Fibroblast of peridontal ligament (primary cell): ENCODE data around the gene PHF10.
"Not testable (repeated sequence)": the region's sequence is repeated elsewhere in the genome, so short reads cannot be mapped to it uniquely, and the experiment has no call there.

Source experiments
- DNase-seq: peaks from one replicate; pipeline ENCODE4 v3.0.0-alpha.2; 2010; ENCODE audit errors: extremely low read depth

The PHF10 gene

DNA sequence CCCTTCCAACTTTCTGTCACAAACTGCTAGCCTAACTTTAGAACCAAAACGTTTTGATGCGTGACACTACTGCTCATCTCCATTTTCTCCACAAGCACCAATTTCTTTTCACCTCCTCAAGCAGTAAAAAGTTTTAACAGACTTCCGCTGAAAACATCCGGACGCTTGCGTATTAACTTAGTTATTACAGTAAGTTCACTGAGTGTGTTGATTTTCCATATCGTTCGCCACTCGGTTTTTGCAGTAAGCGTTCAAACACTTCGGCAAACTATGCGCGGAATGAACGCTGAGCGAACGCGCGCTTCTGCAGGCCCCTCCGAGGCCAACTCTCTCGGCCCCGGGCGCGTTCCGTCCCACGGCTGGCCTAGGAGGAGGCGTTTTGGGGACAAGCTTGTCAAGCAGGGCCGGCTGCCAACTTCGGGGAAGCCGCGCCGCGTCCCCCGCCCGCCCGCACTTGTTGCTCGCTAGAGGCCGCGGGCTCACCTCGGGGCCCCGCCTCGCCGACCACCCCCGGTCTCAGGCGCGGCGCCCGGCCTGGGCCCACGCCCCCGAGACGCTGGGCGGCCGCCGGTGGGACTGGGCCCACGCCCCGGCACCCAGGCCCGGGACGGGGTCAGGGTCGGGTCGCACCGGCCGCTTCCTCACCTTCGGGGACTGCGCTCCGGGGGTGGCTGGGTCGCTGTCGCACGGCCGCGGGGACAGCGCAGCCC lies 945 bp downstream of the PHF10 start:
- peak; percentile 66 for DNase-seq

DNA sequence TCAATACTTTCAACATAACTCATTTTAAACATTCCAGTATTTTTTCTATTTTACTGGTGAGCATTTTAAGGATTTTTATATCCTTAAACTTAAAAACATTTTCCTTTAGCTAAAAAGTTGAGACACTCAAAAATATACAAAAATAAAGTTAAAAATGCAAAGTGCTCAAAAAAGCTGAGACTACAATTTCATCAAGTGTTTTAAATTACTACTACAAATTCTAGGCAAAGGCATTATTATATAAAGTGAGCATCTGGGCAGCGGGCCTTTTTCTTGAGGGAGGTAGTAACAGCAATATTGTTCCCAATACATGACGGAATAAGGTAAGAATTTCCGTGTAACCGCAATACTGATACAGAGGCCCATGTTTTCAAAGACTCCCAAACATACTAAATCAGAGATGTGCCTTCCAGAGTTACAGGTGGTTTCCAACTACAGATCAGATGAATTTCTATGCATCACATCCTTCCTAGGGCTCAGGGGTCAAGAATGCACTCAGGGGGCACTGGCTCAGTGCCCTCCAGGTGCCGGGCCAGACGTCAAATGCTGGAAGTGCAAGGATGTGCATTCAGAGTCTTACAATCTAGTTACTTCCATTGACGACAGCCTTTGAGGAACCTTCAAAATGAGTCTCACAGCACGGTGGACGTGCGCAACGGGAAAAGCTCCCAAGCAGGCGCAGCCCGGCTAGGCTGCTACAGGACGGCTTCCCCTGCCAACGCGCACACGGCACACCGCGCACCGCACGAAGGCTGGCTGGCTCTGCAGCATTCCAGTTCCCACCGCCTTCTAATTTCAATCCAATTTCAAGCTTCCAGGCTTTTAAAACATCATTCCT lies 1.7 kb downstream of the PHF10 start:
- peak; percentile 48 for DNase-seq

DNA sequence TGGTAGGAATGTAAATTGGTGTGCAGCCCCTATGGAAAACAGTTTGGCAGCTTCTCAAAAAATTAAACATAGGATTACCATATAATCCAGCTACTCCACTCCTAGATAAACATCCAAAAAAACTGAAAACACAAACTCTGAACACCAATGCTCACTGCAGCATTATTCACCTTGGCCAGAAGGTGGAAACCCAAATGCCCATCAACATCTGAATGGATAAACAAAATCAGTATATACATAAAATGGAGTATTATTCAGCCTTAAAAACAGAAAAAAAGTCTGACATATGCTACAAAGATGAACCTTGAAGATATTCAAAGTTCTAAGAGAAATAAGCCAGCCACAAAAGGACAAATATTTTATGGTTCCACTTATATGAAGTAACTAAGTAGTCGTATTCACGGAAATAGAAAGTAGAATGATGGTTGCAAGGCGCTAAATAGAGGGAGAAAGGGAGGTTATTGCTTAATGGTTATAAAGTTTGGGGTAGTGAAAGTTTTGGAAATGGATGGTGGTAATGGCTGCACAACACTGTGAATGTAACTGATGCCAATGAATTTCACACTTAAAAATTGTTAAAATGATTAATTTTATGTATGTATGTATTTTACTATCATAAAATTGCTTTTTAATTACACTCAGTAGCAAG lies 4.0 kb downstream of the PHF10 start:
- no peak for DNase-seq

DNA sequence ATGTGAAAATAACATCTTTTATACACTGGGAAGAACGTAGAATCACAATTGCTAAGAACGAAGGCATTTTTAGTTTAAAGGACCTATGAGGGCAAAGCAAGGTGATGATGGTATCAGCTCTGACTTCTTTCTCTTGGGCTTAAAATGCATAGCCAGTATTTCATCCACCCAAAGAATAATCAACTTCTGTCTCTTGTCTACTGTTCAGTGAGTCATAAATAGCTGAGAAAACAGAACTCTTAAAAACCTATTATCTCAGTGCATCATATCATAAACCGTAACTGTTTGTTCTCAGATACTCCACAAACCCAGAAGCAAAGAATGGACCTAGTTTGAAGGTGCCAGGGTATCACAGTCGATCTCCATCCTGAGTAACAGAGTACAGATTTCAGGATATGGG lies 5.2 kb downstream of the PHF10 start:
- DNase-seq = no peak

DNA sequence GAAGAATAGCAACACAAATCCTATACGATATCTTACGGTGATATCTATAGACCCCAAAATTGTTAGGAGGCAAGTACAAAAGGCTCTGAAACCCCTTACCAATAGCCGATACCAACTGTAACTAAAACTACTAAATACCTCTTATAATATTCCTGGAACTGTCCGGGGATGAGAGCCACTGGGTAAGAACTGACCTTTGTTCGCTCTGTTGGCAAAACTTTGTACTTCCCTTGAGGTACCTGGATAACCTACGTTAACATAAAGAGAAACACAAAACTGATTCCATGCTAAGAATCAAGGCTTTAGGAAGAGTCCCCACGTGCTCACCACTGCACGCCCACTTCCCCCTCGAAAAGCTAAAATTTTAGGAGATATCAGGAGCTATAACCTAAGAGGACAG lies 9.7 kb downstream of the PHF10 start:
- DNase-seq = no peak

DNA sequence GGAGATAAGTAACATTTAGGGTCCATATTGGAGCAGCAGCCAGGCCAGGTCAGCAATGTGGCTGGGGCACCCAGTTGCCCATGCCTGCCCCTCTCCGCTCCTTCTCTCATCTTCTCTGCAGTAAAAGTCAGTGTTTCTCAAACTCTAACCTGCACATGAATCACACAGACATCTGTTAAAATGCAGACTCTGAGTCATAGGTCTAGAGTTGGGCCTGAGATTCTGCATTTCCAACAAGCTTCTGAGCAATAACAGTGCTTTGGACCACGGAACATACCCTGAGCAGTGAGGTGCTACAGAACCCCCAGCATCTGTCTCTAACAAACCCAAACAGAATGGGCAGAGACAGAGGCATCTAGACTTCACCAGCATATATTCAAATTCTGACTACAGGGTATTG lies 10.1 kb downstream of the PHF10 start:
- DNase-seq = no peak

DNA sequence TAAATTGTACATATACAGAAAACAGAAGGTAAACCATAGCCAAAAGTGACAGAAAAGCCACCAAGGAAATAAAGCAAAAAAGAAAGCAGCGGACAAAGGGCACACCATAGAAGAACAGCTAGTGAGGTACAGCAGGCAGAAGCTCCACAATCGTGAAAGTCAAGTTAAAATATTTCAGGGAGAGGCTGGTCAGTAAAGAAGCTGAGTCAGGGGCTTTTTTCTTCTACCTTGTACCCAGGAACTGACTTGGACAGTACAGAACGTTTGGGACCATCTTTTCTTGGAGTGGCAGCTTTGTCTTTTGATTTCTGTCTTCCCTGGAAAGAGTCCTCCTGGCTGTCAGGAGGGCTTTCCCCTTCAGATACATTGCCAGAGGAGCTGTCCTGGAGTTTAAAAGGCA lies 14.3 kb downstream of the PHF10 start:
- DNase-seq = no peak

DNA sequence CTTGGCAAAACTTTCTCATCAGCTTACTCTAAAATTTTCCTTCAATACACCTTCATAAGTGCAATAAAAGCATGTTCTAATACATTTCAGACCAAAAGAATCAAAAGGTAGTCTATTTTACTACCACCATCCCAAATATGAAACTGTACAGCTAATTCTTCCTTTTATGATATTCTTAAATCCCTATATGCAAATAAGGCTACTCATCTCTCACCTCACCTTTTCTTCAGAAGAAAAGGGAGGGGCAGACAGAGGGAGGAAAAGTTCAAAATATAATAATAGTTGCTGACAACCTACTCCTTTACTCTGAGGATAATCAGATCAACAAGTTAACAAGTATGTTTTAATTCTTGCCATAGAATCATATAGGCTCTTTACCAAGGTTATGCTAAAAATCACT lies 15.0 kb downstream of the PHF10 start:
- no peak for DNase-seq

DNA sequence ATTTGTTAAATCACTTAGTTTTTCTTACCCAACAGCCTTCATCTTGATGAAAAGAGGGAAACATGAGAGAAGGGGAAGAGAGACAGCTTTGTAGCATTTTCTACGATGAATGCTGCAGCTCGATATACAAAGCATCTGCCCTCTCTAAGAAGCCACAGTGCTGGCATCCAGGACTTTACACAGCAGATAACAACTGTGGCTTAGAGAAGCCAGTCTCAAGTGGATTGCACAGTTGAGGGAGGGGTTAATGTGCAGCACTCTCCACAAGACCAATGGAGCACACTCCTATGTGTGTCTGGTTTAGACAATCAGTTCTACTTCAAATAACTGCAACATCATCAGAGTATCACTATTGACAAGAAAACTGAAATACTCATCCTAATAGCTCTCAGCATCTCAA lies 16.5 kb downstream of the PHF10 start:
- DNase-seq = no peak

DNA sequence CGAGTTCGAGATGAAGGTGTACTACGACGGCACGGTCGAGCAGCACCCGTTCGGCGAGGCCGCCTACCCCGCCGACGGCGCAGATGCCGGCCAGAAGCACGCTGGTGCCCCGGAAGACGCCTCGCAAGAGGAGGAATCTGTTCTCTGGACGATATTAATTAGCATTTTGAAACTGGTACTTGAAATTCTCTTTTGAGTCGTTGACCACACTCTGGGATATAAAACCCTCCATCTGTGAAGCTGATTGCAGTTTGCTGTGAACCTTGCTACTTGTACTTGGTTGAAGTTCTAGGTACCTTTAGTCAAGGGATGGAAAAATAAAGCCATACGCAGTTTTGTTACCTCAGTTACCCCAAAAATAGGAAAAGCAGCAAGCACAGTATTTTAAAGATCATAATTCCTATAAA lies 21.5 kb downstream of the PHF10 start:
- no peak for DNase-seq

DNA sequence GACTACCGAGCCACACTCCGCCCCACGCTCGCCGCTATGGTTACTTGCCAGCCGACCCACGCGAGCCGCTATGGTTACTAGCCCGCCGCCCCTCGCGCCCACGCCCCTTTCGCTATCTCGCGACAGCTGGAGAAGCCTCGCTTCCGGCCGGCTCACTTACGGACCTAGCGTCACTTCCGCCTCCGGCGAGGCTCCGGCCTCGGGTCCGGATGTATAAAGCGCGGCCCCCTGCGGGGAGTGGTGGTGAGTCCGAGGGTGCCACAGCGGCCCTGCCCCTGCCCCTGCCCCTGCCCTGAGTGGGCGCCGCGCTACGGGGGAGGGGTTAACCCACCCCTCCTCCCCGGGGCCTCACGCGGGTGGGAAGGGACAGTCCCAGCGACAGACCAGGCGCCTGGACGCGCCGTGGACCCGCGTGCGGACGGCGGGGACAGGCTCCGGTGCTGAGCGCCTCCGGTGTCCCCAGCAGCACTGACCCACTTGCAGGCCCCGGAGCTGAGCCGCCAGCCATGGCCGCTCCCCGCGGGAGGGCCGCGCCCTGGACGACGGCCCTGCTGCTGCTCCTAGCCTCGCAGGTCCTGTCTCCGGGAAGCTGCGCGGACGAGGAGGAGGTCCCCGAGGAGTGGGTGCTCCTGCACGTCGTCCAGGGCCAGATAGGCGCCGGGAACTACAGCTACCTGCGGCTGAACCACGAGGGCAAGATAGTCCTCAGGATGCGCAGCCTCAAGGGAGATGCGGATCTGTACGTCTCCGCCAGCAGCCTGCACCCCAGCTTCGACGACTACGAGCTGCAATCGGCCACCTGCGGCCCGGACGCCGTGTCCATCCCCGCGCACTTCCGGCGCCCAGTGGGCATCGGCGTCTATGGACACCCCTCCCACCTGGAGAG lies 22.1 kb downstream of the PHF10 start, which contains the start of the genes C6orf120 and WDR27:
C6orf120 (plus strand) TSS at position 173 of the 886 bp plus-strand sequence; CDS start at position 507, 334 bp downstream.
WDR27 (minus strand) TSS at position 76 of the 886 bp plus-strand sequence. CDS start 13,024 bp downstream, outside the sequence.
- peak; percentile 93 for DNase-seq

DNA sequence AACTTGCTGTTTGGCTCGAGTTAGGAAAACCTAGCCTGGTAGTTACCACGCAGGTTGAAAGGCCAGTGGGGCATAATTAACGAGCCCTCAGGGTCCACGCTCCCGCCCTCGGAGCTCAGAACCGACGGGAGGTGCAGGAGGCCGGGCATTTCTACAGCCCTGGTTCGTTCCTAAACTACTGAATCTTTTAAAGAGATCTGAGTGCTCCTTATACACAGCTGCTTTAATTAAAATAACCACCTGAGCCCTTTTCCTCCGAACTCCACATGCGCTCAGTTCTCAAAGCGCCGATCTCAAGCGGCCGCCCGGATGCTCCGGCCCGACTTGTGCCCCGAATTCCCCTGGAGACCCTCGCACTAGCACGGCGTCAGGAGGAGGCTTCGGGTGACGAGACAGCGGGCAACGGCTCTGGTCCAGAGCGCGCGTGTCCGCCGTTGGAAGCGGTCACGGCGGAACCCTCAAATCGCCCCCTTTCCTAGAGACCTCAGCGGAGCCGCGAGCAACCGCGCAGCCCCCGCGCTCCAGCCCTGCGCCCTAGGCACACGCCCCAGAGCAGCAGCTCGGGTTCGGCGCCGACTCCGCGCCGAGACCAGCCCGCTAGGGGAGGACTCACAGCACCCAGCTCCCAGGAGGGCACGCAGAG lies 22.9 kb downstream of the PHF10 start:
- no peak for DNase-seq

DNA sequence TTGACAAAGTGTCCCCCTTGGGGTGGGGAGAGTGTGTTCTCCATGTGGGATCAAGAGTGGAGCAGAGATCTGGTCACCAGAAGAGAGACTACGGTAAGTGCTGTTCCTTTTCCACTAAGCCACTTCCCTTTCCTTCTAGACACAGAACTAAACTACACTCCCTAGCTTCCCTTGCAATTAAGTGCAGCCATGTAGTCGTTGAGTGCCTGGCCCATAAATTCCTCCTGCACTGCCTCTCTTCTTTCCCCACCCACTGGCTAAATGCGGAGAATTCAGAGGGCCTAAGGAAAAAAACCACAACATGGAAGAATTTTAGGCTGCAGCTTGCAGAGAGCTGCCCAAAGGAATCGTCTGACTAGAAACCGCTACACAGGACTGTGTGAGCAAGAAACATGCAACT lies 24.0 kb downstream of the PHF10 start:
- DNase-seq = peak; percentile 70

DNA sequence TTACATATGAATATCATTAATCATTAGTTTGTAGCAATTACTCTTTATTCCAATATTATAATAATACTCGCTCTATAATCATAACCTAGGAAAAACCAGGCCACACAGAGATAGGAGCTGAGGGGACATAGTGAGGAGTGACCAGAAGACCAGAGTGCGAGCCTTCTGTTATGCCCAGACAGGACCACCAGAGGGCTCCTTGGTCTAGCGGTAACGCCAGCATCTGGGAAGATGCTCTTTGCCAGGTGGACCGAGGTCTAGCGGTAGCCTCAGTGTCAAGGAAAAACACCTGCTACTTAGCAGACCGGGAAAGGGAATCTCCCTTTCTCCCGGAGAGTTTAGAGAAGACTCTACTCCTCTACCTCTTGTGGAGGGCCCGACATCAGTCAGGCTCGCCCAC lies 27.2 kb downstream of the PHF10 start:
- not testable (repeated sequence) for DNase-seq

DNA sequence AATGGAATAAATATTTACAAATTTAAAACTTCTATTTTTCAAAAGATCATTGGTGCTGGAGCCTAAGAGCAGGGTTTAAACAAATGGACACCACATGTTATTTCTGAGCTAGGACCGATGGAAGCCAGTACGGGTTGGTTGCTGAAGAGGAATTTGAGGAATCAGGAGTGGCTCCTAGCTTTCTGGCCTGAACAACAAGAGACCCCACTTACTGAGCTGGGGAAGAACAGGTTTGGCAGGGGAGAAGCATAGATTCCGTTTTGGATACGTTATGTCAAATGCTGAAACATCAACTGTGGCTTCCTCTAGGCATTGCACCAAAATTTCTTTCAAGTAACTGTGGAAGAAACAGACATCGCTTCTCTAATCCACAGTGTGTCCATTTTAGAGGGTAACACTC lies 29.2 kb downstream of the PHF10 start:
- DNase-seq = no peak

DNA sequence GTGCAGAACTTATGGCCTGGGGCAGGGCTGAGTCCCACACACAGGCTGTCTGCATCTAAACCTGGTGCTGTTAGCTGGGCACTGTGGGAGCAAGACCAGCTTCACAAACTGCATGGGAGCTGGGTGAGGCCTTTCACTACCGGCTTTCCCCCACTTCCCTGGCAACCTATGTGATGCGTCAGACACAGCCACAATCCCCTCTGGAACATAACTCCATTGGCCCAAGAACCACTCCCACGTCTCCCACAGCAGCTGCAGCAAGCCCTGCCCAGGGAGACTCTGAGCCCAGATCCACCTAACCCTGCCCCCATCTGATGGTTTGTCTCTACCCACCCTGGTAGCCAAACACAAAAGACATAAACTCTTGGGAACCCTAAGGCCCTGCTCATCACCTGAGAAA lies 31.8 kb downstream of the PHF10 start:
- no peak for DNase-seq

DNA sequence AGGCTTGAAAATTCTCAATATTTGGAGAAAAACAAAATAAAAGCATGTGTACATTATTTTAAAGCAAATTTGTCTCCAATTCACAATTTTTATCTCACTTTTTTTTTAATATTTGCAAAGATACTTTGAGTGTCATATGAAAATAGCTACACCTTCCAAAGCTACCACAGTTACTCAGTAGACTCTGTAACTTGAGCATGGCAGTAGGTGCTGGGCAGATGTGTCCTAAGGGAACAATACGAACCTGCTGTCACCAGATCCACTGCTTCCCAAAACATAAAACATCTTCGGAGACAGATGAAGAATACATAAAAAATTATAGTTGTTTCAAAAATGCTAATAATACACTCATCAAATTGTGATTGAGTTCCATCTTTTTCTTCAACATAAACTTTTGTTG lies 33.0 kb downstream of the PHF10 start:
- no peak for DNase-seq

DNA sequence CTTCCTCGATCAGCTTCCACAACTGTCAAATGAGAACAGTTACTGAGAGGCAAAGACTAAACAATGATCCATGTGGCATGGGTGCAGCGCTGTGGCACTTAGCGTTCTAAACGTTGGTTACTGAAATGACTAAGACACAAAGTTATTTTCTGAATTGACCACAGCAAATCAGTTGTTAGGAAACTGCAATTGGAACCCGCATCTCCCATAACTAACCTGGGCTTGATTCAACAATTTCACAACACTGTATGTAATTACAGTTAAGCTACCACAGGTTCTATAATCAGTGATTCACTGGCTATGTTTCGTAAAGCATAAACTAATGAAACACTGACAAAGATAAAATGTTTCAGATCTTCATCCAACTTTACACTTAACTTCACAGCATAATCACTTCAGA lies 35.0 kb downstream of the PHF10 start:
- DNase-seq = peak; percentile 99

DNA sequence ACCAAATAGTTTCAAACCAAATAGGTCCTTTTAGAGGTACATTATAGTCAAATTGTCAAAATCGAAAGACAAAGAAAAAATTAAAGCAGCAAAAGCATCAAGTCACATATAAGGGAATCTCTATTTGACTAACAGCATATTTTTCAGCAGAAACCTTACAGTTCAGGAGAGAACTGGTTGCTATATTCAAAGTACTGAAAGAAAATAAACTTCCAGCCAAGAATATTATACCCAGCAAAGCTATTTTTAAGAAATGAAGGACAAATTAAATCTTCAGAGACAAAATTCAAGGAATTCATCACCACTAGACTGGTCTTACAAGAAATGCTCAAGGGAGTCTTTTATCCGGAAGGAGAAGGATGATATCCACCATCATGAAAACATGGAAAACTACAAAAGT lies 38.4 kb downstream of the PHF10 start:
- no peak for DNase-seq

DNA sequence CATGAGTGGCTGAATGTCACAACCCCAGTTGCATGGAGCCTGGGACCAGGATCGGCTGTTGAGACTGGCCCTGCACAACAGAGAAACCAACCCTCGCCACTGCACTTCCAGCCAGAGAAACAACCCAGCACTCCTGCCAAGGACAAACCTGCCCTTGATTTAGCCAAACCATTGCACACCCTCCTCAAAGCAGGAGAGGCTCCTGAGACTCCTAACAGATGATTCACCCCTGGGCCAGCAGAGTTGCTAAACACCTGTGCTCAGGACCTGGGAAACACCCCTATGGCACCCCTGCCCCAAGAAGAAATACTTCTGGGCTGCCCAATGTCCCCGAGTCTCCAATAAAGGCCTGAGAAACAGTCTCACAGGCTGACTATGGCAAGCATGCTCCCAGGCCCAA lies 40.2 kb downstream of the PHF10 start:
- no peak for DNase-seq

DNA sequence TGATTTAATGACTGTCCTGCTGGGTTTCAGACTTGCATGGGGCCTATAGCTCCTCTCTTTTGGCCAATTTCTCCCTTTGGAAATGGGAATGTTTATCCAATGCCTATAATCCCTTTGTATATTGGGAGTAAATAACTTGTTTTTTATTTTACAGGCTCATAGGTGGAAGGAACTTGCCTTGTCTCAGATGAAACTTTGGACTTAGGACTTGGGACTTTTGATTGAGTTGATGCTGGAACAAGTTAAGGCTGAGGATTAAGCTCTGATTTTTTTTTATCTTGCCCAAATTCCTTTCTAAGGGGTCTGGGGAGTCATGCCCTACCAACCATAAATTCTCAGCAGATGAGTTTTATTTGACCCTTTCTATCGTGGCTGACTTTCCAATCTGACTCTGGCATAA lies 46.0 kb downstream of the PHF10 start:
- DNase-seq = no peak
